PC-3 (cell line): ENCODE measurements around the gene ACP4. TPM values are rescaled to one million over a fixed set of nuclear protein-coding genes. Genes with fewer than 3 reads are reported as not detected.

Source experiments
- ATAC-seq: fragments of 200-7000 bp; cut with Tn5 transposase; 2 replicates; pipeline ENCODE4 v1.9.1; 2020; ENCODE audit warnings: mild to moderate bottlenecking, moderate library complexity
- BruUV-seq: library from RNA; stranded (reverse); fragments of 400-500 nt; replicated peaks from 2 replicates; lab custom pipeline; 2021; lab: Mats Ljungman, UMichigan
- CTCF ChIA-PET: fragments of 300-600 bp; sonication (Branson Sonifier 250); formaldehyde crosslinking; loops from one replicate; lab custom pipeline; 2022; ENCODE audit warnings: antibody characterized with exemption; lab: Charles Lee
- POLR2A ChIA-PET: fragments of 300-600 bp; sonication (Branson Sonifier 250); formaldehyde crosslinking; loops from one replicate; lab custom pipeline; 2022; ENCODE audit warnings: antibody characterized with exemption; ENCODE audit not compliant: unreplicated experiment; lab: Charles Lee
- DNase-seq: peaks from one replicate; pipeline ENCODE4 v3.0.0-alpha.2; 2015
- H2AFZ ChIP-seq: fragments of 300-600 bp; sonication (generic); 2 replicates; pipeline ENCODE4 v1.6.0; 2016; ENCODE audit warnings: antibody characterized with exemption, low read length
- H3F3A ChIP-seq: fragments of 300-600 bp; sonication (generic); one replicate; pipeline ENCODE4 v1.6.0; 2017; ENCODE audit warnings: antibody characterized with exemption, low read length, control low read depth, mild to moderate bottlenecking; ENCODE audit not compliant: unreplicated experiment
- H3K27ac ChIP-seq: fragments of 300-600 bp; sonication (generic); 2 replicates; pipeline ENCODE4 v1.5.1; 2016; ENCODE audit warnings: mild to moderate bottlenecking, low read length
- H3K27me3 ChIP-seq: fragments of 300-600 bp; sonication (generic); 2 replicates; pipeline ENCODE4 v1.6.1; 2016; ENCODE audit warnings: low read length, mixed read lengths
- H3K36me3 ChIP-seq: fragments of 300-600 bp; sonication (generic); 2 replicates; pipeline ENCODE4 v1.6.1; 2016; ENCODE audit warnings: low read depth, mixed run types, low read length, mixed read lengths
- H3K4me1 ChIP-seq: fragments of 300-600 bp; sonication (generic); 2 replicates; pipeline ENCODE4 v1.5.1; 2016; ENCODE audit warnings: low read length; ENCODE audit not compliant: insufficient read depth
- H3K4me2 ChIP-seq: fragments of 300-600 bp; sonication (generic); 2 replicates; pipeline ENCODE4 v1.6.0; 2016; ENCODE audit warnings: low read length
- H3K4me3 ChIP-seq: fragments of 300-600 bp; sonication (generic); 2 replicates; pipeline ENCODE4 v1.5.1; 2016; ENCODE audit warnings: mild to moderate bottlenecking, low read length, mixed read lengths
- H3K79me2 ChIP-seq: fragments of 300-600 bp; sonication (generic); 2 replicates; pipeline ENCODE4 v1.6.1; 2017; ENCODE audit warnings: low read length, mixed read lengths
- H3K9ac ChIP-seq: fragments of 300-600 bp; sonication (generic); 2 replicates; pipeline ENCODE4 v1.6.0; 2016; ENCODE audit warnings: mild to moderate bottlenecking, low read length
- H3K9me2 ChIP-seq: fragments of 300-600 bp; sonication (generic); replicated peaks from 2 replicates; pipeline ENCODE4 v1.6.1; 2016; ENCODE audit warnings: mixed run types, low read length, mixed read lengths
- H3K9me3 ChIP-seq: fragments of 300-600 bp; sonication (generic); 2 replicates; pipeline ENCODE4 v1.6.1; 2016; ENCODE audit warnings: low read length, mixed read lengths
- H4K20me1 ChIP-seq: fragments of 300-600 bp; sonication (generic); 2 replicates; pipeline ENCODE4 v1.6.1; 2016; ENCODE audit warnings: low read length, mixed read lengths
- CTCF ChIP-seq: fragments of 300-600 bp; sonication (generic); conservative IDR thresholded peaks from 2 replicates; pipeline ENCODE4 v1.5.1; 2017; ENCODE audit warnings: antibody characterized with exemption, low read depth, mild to moderate bottlenecking, low read length
- EZH2 ChIP-seq: fragments of 300-600 bp; sonication (generic); IDR thresholded peaks from one replicate; pipeline ENCODE4 v1.6.1; 2017; ENCODE audit warnings: antibody characterized with exemption, mild to moderate bottlenecking, low read length; ENCODE audit not compliant: unreplicated experiment
- EZH2phosphoT487 ChIP-seq: fragments of 300-600 bp; sonication (generic); IDR thresholded peaks from 2 replicates; pipeline ENCODE4 v1.6.1; 2018; ENCODE audit warnings: mild to moderate bottlenecking, antibody characterized with exemption, low read length, borderline replicate concordance
- intact Hi-C: fragments of 100-400 bp; cut with micrococcal nuclease; formaldehyde crosslinking; loops from 2 replicates; pipeline ENCODE4 v1.9.0; 2023
- total RNA-seq: library from RNA; depleted of rRNA; stranded (reverse); fragments of >200 nt; gene quantifications from 2 replicates; pipeline ENCODE4 v1.2.3, GENCODE V29; 2014

ACP4 gene
- total RNA-seq, 1 experiment from 2014 or later: not detected

- TF ChIP-seq CTCF: no peak
- TF ChIP-seq EZH2phosphoT487: no peak
- no peak for TF ChIP-seq EZH2
- ChIA-PET POLR2A (no interaction called here), CTCF (no interaction called here)
- BruUV-seq: no TSS peak
- Histone ChIP-seq H3K27me3 (no peaks in the 10 kb centered on the region), H3K4me2 (no peak overlapping the region), H3K4me1 (peaks cover 13% of the 10 kb centered on the region), H3K9me2 (no peaks in the 10 kb centered on the region), H3K4me3 (no peak overlapping the region), H3K27ac (no peak overlapping the region), H3F3A (peaks cover 7% of the 10 kb centered on the region), H2AFZ (no peak overlapping the region), H3K9me3 (no peaks in the 10 kb centered on the region), H3K36me3 (peaks cover 67% of the 10 kb centered on the region), H3K79me2 (peaks cover 55% of the 10 kb centered on the region), H3K9ac (no peak overlapping the region), H4K20me1 (peaks cover 81% of the 10 kb centered on the region)
- no peak for DNase-seq
- intact Hi-C loops: no loop called here
- no peak for ATAC-seq
These were observed 8.7 kb downstream of the ACP4 start for GRCh38 chr19:50798659-50799546.

GRCh38 chr19:50799547-50799851, 9.3 kb downstream of the ACP4 start:
- no peak overlapping the region for H3K4me2 ChIP-seq
- H3K4me1 ChIP-seq: peaks cover 13% of the 10 kb centered on the region
- H2AFZ ChIP-seq: no peak overlapping the region
- POLR2A ChIA-PET: no interaction called here
- H3K36me3 ChIP-seq: peaks cover 67% of the 10 kb centered on the region
- DNase-seq (no peak), ATAC-seq (no peak)
- no peaks in the 10 kb centered on the region for H3K9me2 ChIP-seq
- no peaks in the 10 kb centered on the region for H3K27me3 ChIP-seq
- peaks cover 61% of the 10 kb centered on the region for H3K79me2 ChIP-seq
- CTCF ChIA-PET: no interaction called here
- intact Hi-C loops: no loop called here
- H3F3A ChIP-seq: peaks cover 7% of the 10 kb centered on the region
- peaks cover 81% of the 10 kb centered on the region for H4K20me1 ChIP-seq
- no TSS peak for BruUV-seq
- no peaks in the 10 kb centered on the region for H3K9me3 ChIP-seq
- H3K4me3 ChIP-seq: no peak overlapping the region
- TF ChIP-seq EZH2 (no peak), EZH2phosphoT487 (no peak), CTCF (no peak)
- no peak overlapping the region for H3K27ac ChIP-seq
- H3K9ac ChIP-seq: no peak overlapping the region

GRCh38 chr19:50801107-50801506, 10.9 kb downstream of the ACP4 start:
- peak overlapping the region; percentile 32; the same call in 1 of the 2 replicates for H3K4me2 ChIP-seq
- TF ChIP-seq EZH2: no peak
- no peak for TF ChIP-seq EZH2phosphoT487
- TF ChIP-seq CTCF: no peak
- ChIA-PET CTCF (no interaction called here), POLR2A (no interaction called here)
- no peak overlapping the region for H3K4me3 ChIP-seq
- peaks cover 67% of the 10 kb centered on the region for H3K36me3 ChIP-seq
- intact Hi-C loops: loop anchor here (5.0 kb wide), 2 partner anchors 216 to 306 kb away; partner anchors contain the start of genes CTU1 and KLK10
- H3K9me2 ChIP-seq: no peaks in the 10 kb centered on the region
- DNase-seq (no peak), ATAC-seq (no peak)
- no peak overlapping the region for H2AFZ ChIP-seq
- no TSS peak for BruUV-seq
- peaks cover 19% of the 10 kb centered on the region for H3K4me1 ChIP-seq
- H3K9ac ChIP-seq: no peak overlapping the region
- H3F3A ChIP-seq: peaks cover 7% of the 10 kb centered on the region
- peaks cover 74% of the 10 kb centered on the region for H4K20me1 ChIP-seq
- H3K27me3 ChIP-seq: no peaks in the 10 kb centered on the region
- peaks cover 61% of the 10 kb centered on the region for H3K79me2 ChIP-seq
- H3K9me3 ChIP-seq: no peaks in the 10 kb centered on the region
- no peak overlapping the region for H3K27ac ChIP-seq
